NCI-H69 (cell line): ENCODE measurements around the gene RABGAP1.
"Not testable (repeated sequence)": the region's sequence is repeated elsewhere in the genome, so short reads cannot be mapped to it uniquely, and the experiment has no call there.

Source experiments
- DNase-seq: peaks from one replicate; lab custom pipeline; 2025; lab: John Stamatoyannopoulos, UW

Gene RABGAP1

DNA sequence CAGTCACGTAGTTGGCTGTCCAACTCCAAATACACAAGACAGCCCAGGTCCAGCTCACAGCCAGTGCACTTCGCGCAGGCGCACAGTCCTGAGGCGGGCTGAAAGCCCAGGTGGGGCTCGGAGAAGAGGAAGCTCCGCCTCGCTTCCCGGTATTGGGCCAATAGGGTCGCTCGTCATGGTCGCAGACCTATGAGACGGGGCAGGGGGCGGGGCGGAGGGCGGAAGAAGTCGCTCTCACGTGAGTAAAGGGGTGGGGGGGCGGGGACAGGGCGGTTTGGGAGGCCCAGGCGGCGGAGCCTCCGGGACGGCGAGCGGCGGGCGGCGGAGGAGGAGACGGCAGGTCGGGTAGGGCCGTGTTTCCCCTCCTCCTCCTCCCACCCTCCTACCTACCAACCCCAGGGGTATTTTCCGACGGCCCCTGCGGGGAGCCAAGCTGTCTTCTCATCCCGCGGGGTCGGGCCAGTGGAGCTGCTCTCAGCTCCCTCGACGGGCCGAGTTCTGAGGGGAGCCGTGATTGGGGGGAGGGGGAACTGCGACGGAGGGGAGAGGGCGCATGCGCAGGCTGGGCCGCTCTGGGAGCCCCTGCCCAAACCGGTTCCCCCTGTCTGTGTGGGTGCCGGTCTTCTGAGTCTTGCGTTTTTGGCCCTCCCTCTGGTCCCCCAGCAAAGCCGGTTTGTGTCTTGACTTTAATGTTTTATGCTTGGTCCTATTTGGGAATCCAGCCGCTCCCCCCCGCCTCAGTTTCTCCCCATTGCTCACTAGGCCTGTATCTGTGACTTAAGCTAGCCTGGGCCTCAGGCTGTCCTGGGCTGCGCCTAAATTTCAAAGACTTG lies at the start of gene RABGAP1:
Gene RABGAP1, plus strand, starts transcription at position 272 of the 833 bp plus-strand sequence. CDS start 16,040 bp downstream, outside the sequence.
- peak; percentile 99 for DNase-seq

DNA sequence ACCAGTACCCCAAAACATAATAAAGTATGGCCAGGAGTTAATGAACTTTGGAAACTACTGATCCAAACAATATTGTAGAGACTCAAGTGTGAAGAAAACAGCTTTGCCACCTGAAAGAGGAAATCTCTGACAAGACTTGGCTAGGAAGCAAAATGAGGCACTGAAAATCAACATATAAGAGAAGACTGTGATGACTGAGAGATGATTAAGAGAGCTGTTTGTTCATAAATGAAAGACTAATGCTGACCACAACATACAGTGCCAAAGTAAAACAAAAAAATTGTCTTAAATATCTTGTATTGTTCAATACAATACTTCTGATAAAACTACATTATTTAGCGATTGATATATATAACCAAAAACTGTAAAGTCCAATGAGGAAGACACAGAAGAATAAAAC lies 42.9 kb upstream of the RABGAP1 start:
- no peak for DNase-seq

GRCh38 chr9:122900791-122901190 lies 40.0 kb upstream of the RABGAP1 start:
- DNase-seq, result no peak

DNA sequence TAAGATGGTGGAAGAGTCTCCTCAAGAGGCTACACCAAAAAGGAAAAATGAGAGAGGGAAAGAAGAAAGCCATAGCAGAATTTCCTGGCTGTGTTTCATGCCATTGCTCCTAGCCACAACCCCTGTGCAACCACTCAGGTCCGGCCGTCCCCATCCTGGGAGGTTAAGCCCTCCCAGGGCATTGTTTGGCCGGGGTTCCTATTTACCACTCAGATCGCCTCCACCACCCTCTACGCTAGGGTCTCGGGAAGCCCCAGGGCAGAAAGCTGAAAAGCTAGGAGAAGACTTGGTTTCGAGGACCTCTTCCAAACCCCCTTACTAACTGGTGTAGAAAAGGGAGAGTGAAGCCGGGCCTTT lies 36.4 kb upstream of the RABGAP1 start:
- DNase-seq, result peak; percentile 62

GRCh38 chr9:122904823-122905710 lies 35.8 kb upstream of the RABGAP1 start, which contains the start of gene RC3H2:
Gene RC3H2 (minus strand): TSS chr9:122905359. CDS start chr9:122897509, 7,850 bp downstream.
- peak; percentile 100 for DNase-seq

DNA sequence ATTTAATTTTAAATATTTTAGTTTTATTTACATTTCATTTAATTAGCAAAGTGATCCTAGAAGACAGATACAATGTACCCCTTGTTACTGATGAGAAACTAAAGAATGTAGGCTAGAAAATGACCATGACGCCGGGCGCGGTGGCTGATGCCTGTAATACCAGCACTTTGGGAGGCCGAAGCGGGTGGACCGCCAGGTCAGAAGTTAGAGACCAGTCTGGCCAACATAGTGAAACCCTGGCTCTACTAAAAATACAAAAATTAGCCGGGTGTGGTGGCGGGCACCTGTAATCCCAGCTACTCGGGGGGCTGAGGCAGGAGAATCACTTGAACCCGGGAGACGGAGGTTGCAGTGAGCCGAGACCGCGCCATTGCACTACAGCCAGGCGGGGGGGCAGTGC lies 34.7 kb upstream of the RABGAP1 start:
- not testable (repeated sequence) for DNase-seq

DNA sequence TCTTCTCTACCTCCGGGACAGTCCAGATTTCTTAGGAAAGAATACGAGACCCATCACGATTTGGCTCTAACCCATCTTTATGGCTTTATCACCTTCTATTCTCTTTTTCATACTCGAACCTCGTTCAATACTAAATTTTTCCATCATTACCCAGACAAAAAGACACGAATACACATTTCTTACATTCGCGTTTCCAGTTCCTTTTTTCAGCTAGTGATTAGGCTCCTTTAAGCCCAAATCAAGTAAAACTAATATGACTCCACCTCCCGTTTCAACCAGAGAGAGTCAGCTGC lies 28.2 kb upstream of the RABGAP1 start:
- DNase-seq, result no peak

- DNase-seq, result peak; percentile 94
These were observed 27.7 kb upstream of the RABGAP1 start, which contains the start of gene ZBTB6 for GRCh38 chr9:122912964-122913673. Gene ZBTB6 (minus strand): TSS chr9:122913323. CDS start chr9:122912072, 1,251 bp downstream.

DNA sequence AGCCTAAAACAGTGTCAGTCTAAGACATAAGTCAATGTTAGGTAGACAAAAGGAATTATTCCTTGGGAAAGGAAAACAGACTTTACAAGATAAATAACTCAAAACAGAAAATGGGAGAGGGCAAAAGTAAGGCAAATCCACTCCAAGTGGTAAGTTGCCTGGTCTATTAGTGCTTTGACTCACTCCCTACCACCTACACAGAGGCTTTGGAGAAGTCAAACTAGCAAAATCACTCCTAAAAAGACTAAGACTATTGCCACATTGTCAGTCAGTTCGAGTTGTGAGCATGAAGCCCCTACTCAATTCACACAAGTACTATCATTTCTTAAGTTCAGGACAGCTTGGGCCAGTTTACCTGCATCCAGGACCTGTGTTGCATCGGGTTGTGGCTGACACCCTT lies 22.5 kb upstream of the RABGAP1 start:
- DNase-seq, result no peak

DNA sequence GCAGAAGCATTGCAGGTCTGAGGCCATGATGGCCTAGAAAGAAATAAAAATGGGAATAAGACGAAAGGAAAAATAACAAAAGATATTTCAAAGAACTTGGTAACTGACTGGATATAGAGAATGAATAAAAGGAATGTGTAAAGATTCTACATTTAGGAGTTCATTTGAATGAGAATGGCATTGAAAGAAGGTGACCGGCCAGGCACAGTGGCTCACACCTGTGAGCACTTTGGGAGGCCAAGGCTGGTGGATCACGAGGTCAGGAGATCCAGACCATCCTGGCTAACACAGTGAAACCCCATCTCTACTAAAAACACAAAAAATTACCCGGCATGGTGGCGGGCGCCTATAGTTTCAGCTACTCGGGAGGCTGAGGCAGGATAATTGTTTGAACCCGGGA lies 18.1 kb upstream of the RABGAP1 start:
- no peak for DNase-seq

DNA sequence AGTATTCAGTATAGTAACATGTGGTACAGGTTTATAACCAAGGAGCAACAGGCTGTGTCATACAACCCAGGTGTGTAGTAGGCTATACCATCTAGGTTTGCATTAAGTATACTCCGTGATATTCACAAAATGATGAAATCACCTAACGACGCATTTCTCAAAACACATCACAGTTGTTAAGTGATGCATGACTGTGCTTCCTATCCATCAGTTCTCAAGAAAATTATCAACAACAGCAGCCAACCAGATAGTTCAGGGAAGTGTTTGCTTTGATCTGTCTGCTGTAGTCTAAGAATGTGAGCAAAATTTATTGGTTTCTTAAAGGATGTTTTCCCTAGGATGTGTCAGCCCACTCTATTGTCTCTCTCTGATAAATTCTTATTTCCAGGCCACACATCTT lies 16.9 kb upstream of the RABGAP1 start:
- DNase-seq, result no peak

GRCh38 chr9:122929796-122930354 lies 10.9 kb upstream of the RABGAP1 start:
- no peak for DNase-seq

DNA sequence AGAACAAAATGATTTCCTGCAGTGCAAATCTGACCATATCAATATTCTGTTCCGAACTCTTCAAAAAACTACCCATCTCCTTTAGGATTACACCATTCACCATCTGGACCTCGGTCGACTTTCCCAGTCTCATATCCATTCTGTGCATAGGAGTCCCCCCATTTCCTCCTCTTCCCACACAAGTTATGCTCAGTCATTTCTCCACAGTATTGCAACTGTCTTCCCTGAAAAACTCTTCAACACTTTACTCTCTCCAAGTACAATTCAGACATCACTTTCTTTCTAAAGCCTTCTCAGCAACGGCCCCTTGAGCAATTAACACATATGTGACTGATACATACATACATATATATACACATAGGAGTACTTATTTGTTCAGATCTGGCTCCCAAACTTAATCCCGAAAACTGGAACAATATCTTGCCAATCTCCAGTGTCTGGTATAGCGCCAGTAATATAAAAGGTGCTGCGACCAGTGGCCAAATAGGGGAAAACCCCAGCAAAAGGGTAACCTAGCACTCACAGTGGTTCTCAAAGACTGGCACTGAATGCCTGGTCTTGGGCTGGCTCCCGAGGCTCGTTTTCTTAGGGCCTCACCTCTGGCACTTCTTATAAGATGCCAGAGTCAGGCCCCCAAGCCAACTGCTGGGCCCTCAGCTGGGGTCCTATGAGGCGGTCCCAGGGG lies 10.1 kb upstream of the RABGAP1 start:
- DNase-seq, result no peak

GRCh38 chr9:122931226-122932121 lies 9.3 kb upstream of the RABGAP1 start, which contains the start of gene ZBTB26:
Gene ZBTB26 (minus strand): TSS chr9:122931512. CDS start chr9:122919934, 11,578 bp downstream.
- DNase-seq, result peak; percentile 97

DNA sequence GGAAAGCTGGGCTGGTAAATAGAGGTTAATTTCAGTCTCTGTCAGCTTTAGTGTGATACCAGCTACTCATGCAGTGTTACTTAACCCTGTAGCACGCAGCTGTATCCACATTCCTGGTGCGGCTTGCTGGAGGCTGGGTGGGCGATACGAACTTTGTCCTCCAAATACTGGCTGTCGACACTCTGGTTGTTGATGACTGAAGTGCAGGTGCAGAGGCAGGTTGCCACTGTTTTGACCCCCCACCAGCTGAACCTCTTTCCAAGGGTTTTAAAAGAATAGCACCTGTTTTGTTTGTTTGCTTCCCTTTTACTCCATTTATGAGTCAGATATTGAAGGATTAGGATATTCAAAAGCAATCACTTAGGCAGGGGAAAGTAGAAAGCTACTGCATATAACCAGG lies 4.4 kb upstream of the RABGAP1 start:
- no peak for DNase-seq

- DNase-seq, result no peak
These were observed 3.9 kb upstream of the RABGAP1 start for GRCh38 chr9:122936883-122937282.

DNA sequence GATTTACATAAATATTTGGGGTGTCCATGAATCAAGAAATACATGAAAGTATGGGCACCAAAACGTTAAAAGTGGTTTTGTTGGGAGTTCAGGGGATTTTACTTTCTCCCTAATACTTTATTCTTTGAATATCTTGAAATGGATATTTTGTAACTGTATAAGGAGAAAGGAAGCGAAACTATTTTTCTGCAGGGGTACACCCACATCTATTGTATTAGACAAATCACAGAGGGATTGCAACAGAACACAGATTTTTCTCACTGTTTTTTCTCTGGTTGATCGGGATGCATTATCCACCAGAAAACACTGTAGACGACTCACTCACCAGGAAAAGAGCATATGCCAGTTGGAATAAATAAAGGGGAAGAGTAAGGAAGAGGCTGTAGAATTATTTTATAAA lies 1.2 kb upstream of the RABGAP1 start:
- no peak for DNase-seq

GRCh38 chr9:122940454-122940748 lies 419 bp upstream of the RABGAP1 start:
- no peak for DNase-seq

DNA sequence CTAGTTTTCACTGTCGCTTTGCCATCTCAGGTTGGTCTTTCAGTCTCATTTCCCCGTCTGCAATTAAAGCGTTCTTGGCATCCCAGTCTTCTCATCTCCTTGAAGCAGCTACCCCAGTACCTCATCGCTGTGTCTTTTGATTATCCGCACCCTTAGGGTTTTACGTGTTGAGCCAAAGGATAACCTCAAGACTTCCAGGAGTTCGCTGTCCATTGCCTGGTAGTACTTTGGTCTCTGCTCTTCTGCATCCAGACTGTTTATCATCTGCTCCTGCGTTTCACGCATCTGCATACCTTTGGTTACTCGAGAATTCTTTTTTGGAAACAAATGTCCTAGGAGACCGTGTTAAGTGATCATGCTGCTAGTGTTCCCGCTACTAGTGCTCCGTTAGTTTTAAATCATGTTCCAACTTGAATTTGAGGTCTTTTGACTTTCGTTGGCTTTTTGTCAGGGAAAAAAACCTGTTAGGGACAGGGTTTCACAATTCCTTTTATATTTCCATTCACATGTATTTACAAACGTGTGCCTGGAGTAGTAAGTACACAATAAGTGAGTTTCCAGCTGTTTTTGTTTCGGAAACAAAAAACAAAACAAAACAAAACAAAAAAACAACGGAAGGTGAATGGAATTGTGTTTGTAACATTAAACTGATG lies 888 bp downstream of the RABGAP1 start:
- peak; percentile 44 for DNase-seq
